Adipose tissue (tissue), 3 donors: Measurements from ENCODE around the gene HLA-F. TPM values are rescaled to one million over a fixed set of nuclear protein-coding genes. Genes with fewer than 3 reads are reported as not detected.

Experiments
- polyA plus RNA-seq, 3 donors: library from polyadenylated mRNA; stranded (reverse); fragments of 200-250 nt; gene quantifications; one replicate each; pipeline ENCODE4 v1.2.3, GENCODE V29; 2013
- donor health status: healthy with polysubstance abuse.
- donor health status: Bipolar disorder and iron deficiency.
- donor health status: healthy.

The HLA-F gene
- polyA plus RNA-seq, 3 donors, result 43.4 to 99.6 (median 88.8) TPM

Other genes with a start within 250 kb of the HLA-F start
- under 1 TPM in 1 of 3 donors, not detected in 2; 0.34 TPM for gene MAS1L, start 235.5 kb upstream of the HLA-F start, polyA plus RNA-seq
- 1 to 10 TPM in 1 of 3 donors, under 1 TPM in 2; 0.67 to 2.4 (median 0.77) TPM for gene UBD, start 163.7 kb upstream of the HLA-F start, polyA plus RNA-seq
- not detected for gene OR2H2, start 138.3 kb upstream of the HLA-F start, polyA plus RNA-seq
- gene GABBR1, start 90.3 kb upstream of the HLA-F start, polyA plus RNA-seq, result 10 to 100 TPM in 2 of 3 donors, 1 to 10 TPM in 1; 7.0 to 35.0 (median 17.7) TPM
- not detected for gene MOG, start 66.3 kb upstream of the HLA-F start, polyA plus RNA-seq
- gene ZFP57, start 42.3 kb upstream of the HLA-F start, polyA plus RNA-seq, result under 1 TPM in 2 of 3 donors, not detected in 1; 0.34 to 0.61 TPM
- gene HLA-G, start 104.4 kb downstream of the HLA-F start, polyA plus RNA-seq, result under 1 TPM in 1 of 3 donors, not detected in 2; 0.07 TPM
- 100 to 1,000 TPM; 247 to 458 (median 264) TPM for gene HLA-A, start 219.1 kb downstream of the HLA-F start, polyA plus RNA-seq